Colonic mucosa (tissue), 4 donors: ENCODE results near the gene DDX27. TPM values are rescaled to one million over a fixed set of nuclear protein-coding genes. Genes with fewer than 3 reads are reported as not detected.

ENCODE experiments used
- DNase-seq: peaks from one replicate; pipeline ENCODE4 v3.0.0-alpha.2; 2020
- H3K27ac ChIP-seq: fragments of 200-600 bp; one replicate; pipeline ENCODE4 v1.8.0; 2021
- H3K27me3 ChIP-seq: fragments of 200-600 bp; one replicate; pipeline ENCODE4 v1.8.0; 2021
- H3K36me3 ChIP-seq: fragments of 200-600 bp; one replicate; pipeline ENCODE4 v1.8.0; 2021
- H3K4me1 ChIP-seq: fragments of 200-600 bp; one replicate; pipeline ENCODE4 v1.8.0; 2021; ENCODE audit warnings: mild to moderate bottlenecking
- H3K4me3 ChIP-seq: fragments of 200-600 bp; one replicate; pipeline ENCODE4 v1.8.0; 2021
- H3K9ac ChIP-seq, 2 donors: one replicate each; pipeline ENCODE4 v1.7.0; 2013; ENCODE audit warnings: control low read depth in 2 of 2, low read depth in 2 of 2, low read length in 2 of 2
- H3K9me3 ChIP-seq: fragments of 200-600 bp; one replicate; pipeline ENCODE4 v1.8.0; 2021
- CTCF ChIP-seq: fragments of 200-600 bp; IDR thresholded peaks from one replicate; pipeline ENCODE4 v1.8.0; 2022; ENCODE audit warnings: antibody characterized with exemption, mild to moderate bottlenecking
- intact Hi-C: fragments of 100-400 bp; cut with DNase I; formaldehyde crosslinking; loops from one replicate; pipeline ENCODE4 v1.14.1; 2022
- total RNA-seq, 2 donors: library from RNA; stranded (reverse); fragmentation: NEBNext Ultra II Directional in 1 of 2; extraction: Animal tissue kit (Norgen Biotek cat#: 25700) in 1 of 2; gene quantifications; one replicate each; pipeline ENCODE4 v1.2.1, GENCODE V29; 2021
- donor health status: healthy.
- donor health status: DM: no; HTN: no; CAD: no.
- donor health status: DM: no; HTN: no; CAD: no.

The DDX27 gene
- total RNA-seq, 2 donors from 2014 or later: 26.3 to 44.5 TPM

- Histone ChIP-seq H3K4me3 (no peak overlapping the region), H3K36me3 (peaks cover 37% of the 10 kb centered on the region), H3K4me1 (no peaks in the 10 kb centered on the region), H3K27ac (no peak overlapping the region), H3K9ac (no peak overlapping the region), H3K9me3 (no peaks in the 10 kb centered on the region), H3K27me3 (no peaks in the 10 kb centered on the region)
- intact Hi-C loops: loop anchor here (2.0 kb wide), 1 partner anchor 77 kb away; no protein-coding TSS in a partner anchor
- peak; percentile 52 for TF ChIP-seq CTCF
- DNase-seq: no peak
Measured at GRCh38 chr20:49245921-49246740, 26.9 kb downstream of the DDX27 start.

GRCh38 chr20:49247169-49247723 is 28.0 kb downstream of the DDX27 start:
- no peak for DNase-seq
- H3K4me3 ChIP-seq: no peak overlapping the region
- H3K9ac ChIP-seq: no peak overlapping the region
- H3K27me3 ChIP-seq: no peaks in the 10 kb centered on the region
- H3K27ac ChIP-seq: no peak overlapping the region
- no peak for TF ChIP-seq CTCF
- intact Hi-C loops: loop anchor here (2.0 kb wide), 1 partner anchor 76 kb away; no protein-coding TSS in a partner anchor
- H3K9me3 ChIP-seq: no peaks in the 10 kb centered on the region
- H3K4me1 ChIP-seq: no peaks in the 10 kb centered on the region
- peaks cover 28% of the 10 kb centered on the region for H3K36me3 ChIP-seq

DNA sequence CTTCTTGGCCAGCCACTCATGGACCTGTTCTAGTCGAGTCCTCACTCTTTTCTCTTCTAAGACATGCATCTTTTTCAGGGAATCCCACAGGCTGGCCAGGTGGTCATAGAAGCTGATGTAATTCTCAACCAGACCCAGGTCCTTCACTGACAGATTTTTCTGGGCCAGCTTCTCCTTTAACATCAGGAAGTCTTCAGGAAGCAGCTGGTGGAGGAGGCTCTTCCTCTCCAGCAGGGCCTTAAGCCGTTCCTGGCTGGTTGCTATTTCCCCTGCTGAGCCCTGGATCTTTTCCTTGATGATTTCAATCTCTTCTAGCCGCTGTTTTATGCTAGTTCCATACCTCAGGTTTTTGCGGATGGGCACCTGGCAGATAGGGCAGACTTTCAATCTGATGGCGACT is 28.6 kb downstream of the DDX27 start:
- intact Hi-C loops: loop anchor here (2.0 kb wide), 1 partner anchor 75 kb away; no protein-coding TSS in a partner anchor
- Histone ChIP-seq H3K36me3 (peaks cover 27% of the 10 kb centered on the region), H3K9ac (no peak overlapping the region), H3K4me1 (no peaks in the 10 kb centered on the region), H3K9me3 (no peaks in the 10 kb centered on the region), H3K27ac (no peak overlapping the region), H3K4me3 (no peak overlapping the region), H3K27me3 (no peaks in the 10 kb centered on the region)
- no peak for TF ChIP-seq CTCF
- no peak for DNase-seq

DNA sequence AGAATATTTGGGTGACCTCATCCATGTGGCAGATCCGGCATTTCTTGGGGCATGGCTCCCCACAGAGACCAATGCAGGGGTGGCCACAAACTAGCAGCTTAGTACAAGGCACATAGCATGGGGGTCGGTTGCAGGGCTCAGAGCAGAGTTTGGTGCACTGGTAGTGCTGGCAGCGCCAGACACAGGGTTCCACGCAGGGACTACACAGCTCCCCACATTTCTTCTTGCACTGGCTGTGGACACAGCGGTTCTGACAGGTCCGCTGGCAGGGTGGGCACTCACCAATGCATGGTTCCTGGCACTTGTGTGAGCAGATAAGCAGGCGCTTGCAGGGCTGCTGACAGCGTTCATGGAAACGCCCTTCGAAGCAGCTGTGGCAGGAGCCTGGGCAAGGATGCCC is 29.1 kb downstream of the DDX27 start:
- no peak overlapping the region for H3K27ac ChIP-seq
- no peak overlapping the region for H3K9ac ChIP-seq
- intact Hi-C loops: no loop called here
- no peak for TF ChIP-seq CTCF
- no peaks in the 10 kb centered on the region for H3K4me1 ChIP-seq
- H3K27me3 ChIP-seq: no peaks in the 10 kb centered on the region
- peaks cover 29% of the 10 kb centered on the region for H3K36me3 ChIP-seq
- no peaks in the 10 kb centered on the region for H3K9me3 ChIP-seq
- H3K4me3 ChIP-seq: no peak overlapping the region
- DNase-seq: no peak

GRCh38 chr20:49248879-49249665 is 29.9 kb downstream of the DDX27 start:
- Histone ChIP-seq H3K27ac (no peak overlapping the region), H3K9me3 (no peaks in the 10 kb centered on the region), H3K9ac (no peak overlapping the region), H3K4me1 (no peaks in the 10 kb centered on the region), H3K36me3 (peaks cover 26% of the 10 kb centered on the region), H3K27me3 (no peaks in the 10 kb centered on the region), H3K4me3 (no peak overlapping the region)
- intact Hi-C loops: no loop called here
- DNase-seq: no peak
- TF ChIP-seq CTCF: no peak
